ENCODE measurements around the gene KIF5A. TPM values are rescaled to one million over a fixed set of nuclear protein-coding genes. Genes with fewer than 3 reads are reported as not detected.
A peak's percentile ranks its signal among the peaks of the same experiment; 100 is the strongest.

The KIF5A gene
- total and polyA plus RNA-seq, 8 donors, result 0.38 to 6.5 (median 5.3) TPM

DNA sequence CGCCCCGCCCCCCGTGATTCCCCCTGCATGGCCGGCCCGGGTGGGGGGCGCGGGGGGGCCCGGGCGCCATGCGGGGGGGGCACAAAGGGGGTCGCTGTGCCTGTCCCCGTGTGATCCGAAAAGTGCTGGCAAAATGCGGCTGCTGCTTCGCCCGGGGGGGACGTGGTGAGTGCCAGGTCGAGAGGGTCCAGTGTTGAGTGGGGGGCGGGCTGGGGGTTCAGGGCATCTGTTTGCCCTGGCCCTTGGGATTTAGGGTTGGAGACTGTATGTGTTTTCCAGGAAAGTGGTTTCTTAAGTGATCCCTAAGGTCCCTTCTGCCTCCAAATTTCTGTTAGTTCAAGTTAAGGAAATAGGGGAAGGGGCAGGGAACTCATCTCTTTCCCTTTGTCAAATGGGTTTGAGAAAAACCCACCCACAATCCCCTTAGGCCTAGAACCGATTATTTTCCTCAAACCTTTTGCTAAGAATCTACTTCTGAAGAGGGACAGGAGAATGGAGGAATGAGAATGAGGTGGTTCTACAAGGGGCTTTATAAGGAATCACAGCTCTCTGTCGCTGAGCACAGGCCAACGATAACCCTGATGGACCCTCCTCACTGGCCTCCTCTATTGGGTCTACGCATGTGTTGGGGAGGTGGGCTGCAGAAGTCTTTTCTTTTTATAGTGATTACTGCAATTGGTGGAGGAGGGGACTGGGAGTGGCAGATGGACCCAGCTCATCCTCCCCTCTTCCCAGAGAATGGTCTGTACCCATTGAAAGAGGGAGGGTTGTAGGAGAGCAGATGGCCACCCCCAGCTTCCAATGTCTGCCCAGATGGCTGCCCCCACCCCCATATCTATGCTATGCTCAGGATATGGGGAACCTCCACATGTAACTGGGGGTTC lies 62.2 kb downstream of the KIF5A start:
- Histone ChIP-seq H3K27me3 (peaks cover 12 to 97% of the 10 kb centered on the region in 2 donors), H3K4me3 (peak overlapping the region; percentile 46 to 55), H3K27ac (peak overlapping the region in 1 of 2 donors; percentile 48), H3K4me1 (peaks cover 10 to 20% of the 10 kb centered on the region in 2 donors), H3K9me3 (no peaks in the 10 kb centered on the region), H3K36me3 (no peaks in the 10 kb centered on the region)
- intact Hi-C loops (cut with DNase I), result no loop called here
- DNase-seq, result no peak
- TF ChIP-seq, protein P1, sequence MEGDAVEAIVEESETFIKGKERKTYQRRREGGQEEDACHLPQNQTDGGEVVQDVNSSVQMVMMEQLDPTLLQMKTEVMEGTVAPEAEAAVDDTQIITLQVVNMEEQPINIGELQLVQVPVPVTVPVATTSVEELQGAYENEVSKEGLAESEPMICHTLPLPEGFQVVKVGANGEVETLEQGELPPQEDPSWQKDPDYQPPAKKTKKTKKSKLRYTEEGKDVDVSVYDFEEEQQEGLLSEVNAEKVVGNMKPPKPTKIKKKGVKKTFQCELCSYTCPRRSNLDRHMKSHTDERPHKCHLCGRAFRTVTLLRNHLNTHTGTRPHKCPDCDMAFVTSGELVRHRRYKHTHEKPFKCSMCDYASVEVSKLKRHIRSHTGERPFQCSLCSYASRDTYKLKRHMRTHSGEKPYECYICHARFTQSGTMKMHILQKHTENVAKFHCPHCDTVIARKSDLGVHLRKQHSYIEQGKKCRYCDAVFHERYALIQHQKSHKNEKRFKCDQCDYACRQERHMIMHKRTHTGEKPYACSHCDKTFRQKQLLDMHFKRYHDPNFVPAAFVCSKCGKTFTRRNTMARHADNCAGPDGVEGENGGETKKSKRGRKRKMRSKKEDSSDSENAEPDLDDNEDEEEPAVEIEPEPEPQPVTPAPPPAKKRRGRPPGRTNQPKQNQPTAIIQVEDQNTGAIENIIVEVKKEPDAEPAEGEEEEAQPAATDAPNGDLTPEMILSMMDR (IDR thresholded peaks at IDR 0.05), result no peak
- ATAC-seq, result no peak

DNA sequence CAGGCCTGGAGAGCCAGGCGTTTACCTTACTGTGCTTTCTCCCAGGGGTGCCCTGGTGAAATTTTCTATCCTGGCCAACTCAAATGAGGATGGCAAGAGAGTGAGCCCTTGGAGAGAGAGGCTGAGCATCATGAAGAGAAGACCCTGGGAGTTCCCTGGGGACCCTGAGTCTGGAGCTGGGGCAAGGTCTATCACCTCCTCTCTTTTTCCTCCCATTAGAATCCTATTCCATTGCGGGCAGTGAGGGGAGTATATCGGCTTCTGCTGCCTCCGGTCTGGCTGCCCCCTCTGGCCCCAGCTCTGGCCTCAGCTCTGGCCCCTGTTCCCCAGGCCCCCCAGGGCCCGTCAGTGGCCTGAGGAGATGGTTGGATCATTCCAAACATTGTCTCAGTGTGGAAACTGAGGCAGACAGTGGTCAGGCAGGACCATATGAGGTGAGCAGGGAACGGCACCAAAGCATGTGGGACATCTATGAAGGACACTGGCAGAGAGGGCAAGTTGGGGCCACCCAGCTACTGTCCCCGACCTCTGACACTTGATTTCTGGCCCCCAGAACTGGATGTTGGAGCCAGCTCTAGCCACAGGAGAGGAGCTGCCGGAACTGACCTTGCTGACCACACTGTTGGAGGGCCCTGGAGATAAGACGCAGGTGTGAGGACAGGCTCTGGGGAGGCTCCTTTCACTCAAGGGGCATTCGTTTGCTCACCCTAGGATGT lies 63.0 kb downstream of the KIF5A start:
- Histone ChIP-seq H3K9me3 (no peaks in the 10 kb centered on the region), H3K36me3 (no peaks in the 10 kb centered on the region), H3K4me3 (no peak overlapping the region), H3K4me1 (peaks cover 10 to 20% of the 10 kb centered on the region in 2 donors), H3K27ac (no peak overlapping the region), H3K27me3 (peaks cover 12 to 97% of the 10 kb centered on the region in 2 donors)
- intact Hi-C loops (cut with DNase I), result no loop called here
- TF ChIP-seq, protein P1 (IDR thresholded peaks at IDR 0.05), result no peak
- DNase-seq (no peak), ATAC-seq (no peak)

DNA sequence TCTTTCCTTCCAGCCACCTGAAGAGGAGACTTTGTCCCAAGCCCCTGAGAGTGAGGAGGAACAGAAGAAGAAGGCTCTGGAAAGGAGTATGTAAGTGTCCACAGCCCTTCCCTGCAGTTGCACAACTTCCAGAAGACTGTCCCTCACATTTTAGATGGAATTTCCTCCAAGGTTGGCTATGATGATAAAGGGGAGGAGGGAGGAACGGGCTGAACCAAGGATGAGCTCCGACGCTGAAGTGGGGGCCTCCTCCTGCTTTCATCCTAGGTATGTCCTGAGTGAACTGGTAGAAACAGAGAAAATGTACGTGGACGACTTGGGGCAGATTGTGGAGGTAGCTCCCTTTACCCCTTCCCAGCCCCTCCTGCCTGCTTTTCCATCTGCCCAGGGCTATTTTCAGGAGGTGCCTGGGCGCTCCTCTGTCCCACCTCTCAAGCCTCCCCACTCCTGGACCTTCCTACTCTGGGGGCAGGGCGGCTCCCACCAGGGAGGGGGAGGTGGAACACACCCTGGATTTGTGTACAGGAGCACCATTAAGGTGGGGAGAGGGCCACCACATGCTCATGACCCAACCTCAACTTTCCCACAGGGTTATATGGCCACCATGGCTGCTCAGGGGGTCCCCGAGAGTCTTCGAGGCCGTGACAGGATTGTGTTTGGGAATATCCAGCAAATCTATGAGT lies 63.7 kb downstream of the KIF5A start:
- Histone ChIP-seq H3K36me3 (no peaks in the 10 kb centered on the region), H3K4me3 (no peak overlapping the region), H3K9me3 (no peaks in the 10 kb centered on the region), H3K4me1 (peaks cover 10 to 20% of the 10 kb centered on the region in 2 donors), H3K27me3 (peaks cover 12 to 100% of the 10 kb centered on the region in 2 donors), H3K27ac (no peak overlapping the region)
- intact Hi-C loops (cut with DNase I), result no loop called here
- DNase-seq (no peak), ATAC-seq (no peak)
- TF ChIP-seq, protein P1 (IDR thresholded peaks at IDR 0.05), result no peak

DNA sequence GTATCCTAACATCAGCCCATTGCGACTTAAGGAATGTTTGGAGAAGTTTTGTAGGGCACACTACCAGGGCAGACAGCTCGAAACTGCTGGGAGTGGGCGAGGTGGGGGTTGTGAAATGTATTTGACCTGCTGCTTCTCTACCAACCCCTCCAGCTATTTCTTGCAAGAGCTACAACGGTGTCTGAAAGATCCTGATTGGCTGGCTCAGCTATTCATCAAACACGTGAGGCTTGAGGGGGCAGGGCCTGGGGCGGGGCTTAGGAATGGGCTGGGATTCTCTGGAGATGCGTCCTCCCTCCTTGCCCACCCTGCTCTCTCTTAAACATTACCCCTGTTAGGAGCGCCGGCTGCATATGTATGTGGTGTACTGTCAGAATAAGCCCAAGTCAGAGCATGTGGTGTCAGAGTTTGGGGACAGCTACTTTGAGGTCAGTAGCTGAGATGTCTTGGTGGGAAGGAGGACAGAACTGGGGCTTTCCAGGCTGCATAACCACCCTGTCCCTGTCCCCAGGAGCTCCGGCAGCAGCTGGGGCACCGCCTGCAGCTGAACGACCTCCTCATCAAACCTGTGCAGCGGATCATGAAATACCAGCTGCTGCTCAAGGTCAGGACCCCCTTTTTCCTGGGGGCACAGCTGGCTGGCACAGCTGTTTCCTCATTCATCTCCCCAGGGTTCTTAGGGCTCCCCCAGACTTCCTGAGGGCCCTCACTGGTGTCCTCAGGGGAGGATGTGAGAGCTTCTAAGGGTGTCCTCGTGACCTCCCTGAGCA lies 64.5 kb downstream of the KIF5A start:
- Histone ChIP-seq H3K4me1 (peaks cover 10 to 22% of the 10 kb centered on the region in 2 donors), H3K27ac (no peak overlapping the region), H3K9me3 (no peaks in the 10 kb centered on the region), H3K4me3 (no peak overlapping the region), H3K36me3 (no peaks in the 10 kb centered on the region), H3K27me3 (peaks cover 19 to 100% of the 10 kb centered on the region in 2 donors)
- intact Hi-C loops (cut with DNase I), result no loop called here
- DNase-seq, result no peak
- no peak for ATAC-seq
- TF ChIP-seq, protein P1 (IDR thresholded peaks at IDR 0.05), result no peak
